NAMALWA (cell line): ENCODE measurements around the gene MED12L.

Source experiments
- DNase-seq: peaks from one replicate; pipeline ENCODE4 v3.0.0-alpha.2; 2015; ENCODE audit warnings: low spot score

The MED12L gene

DNA sequence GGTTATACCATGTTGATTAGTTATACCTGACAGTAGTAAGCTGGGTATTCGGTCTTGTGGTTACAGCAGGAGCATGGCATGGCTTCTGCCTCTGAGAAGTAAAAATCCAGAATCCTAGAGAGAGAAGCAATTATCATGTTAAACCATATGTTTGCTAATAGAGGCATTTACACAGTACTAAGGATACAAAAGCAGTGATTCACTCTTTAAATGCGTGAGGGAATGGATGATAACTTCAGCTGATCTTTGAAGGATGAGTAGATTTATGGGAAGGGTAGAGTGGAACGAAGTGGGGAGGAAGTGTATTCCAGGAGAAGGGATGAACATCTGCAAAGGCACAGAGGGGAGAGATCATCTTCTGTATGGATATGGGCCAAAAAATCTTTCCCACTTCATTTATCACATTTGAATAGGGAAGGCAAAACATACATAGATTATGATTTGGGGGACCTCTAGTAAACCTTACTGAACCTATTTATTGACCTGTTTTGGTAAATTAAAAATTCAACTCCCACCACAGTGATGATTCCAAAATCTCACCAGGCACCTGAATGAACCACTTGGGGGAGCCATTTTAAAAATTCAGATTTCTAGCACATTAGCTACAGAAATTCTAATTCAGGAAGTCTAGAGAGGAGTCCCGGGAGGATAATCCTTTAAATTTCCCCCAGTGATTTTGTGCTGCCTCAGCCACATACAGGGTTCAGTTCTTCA lies 340.3 kb downstream of the MED12L start:
- DNase-seq: peak; percentile 56

DNA sequence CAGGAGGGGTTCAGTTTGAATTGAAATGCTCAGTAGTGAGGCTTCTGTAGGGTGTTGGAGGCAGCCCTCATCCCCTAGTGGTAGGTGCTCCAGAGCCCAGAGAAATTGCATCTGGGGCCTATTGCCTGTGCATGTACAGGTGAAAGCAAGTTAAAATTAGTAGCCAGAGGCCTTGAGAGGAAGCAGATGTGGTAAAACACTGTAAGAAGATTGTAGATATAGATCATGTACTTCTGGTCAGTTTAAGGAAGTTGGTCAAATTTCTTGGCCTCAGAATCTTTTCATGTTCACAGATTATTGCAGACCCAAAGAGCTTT lies 340.8 kb downstream of the MED12L start:
- peak; percentile 55 for DNase-seq

DNA sequence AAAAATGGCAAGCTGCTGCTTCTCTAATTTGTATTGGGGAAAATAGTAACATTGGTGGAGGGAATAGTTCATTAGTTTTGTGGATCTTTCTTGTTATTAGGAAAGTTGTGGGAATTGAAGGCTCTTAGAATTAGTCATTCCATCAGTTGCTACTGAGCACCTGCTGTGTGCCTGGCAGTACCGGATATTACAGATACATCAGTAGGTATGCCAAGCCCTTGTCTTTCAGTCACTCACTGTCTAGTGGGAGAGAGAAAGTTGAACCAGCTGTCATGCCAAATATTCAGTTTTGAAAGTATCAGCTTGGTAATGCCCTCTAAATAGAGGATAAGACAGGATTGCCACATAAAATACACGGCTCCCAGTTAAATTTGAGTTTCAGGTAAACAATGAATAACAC lies 342.9 kb downstream of the MED12L start:
- DNase-seq: no peak

DNA sequence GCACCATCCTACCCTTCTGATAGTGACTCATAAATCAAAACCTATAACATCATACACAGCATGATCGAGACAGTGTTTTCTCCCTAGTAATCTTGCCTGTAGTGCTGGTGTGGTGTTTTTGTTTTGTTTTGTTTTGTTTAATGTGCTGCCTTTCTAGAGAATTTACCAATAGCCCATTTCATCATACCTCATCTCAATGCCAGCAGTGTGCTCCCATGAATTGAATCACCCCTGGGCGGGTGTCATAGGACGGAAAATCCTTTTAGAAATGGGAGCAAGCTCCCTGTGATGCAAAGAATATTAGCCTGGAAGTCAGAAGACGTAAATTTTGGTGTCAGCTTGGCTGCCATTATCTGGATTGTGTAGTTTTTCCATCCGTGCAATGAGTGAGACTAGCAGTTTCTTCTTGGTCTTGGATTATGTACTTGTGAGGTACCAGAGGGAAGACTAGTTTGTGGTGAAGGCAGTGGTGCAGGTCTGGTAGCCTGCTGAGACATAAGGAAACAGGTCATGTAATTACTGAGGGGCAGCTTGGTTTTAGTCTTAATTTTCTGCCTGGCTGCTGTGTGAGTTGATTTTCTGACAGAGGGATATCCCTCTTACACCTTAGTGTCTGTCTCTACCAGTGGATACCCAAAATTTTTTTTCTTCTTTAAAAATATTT lies 345.5 kb downstream of the MED12L start:
- no peak for DNase-seq

DNA sequence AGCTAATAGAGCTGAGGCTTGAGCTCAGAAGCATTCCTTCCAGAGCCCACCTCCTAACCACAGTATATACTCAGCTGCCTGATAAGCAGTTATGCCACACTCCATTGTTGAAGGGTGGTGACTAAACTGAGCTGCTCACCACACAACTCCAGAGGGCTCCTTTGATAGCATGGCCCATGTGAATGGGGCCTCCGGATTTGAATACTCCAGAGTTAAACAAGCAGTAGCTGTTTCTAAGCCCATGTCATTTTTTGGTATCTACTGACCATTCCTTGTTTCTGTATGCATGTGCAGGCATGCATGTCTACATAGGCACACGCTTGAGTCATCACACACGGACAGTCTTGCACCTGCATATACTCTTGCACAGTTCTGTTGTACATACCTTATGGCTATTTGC lies 346.5 kb downstream of the MED12L start:
- no peak for DNase-seq

DNA sequence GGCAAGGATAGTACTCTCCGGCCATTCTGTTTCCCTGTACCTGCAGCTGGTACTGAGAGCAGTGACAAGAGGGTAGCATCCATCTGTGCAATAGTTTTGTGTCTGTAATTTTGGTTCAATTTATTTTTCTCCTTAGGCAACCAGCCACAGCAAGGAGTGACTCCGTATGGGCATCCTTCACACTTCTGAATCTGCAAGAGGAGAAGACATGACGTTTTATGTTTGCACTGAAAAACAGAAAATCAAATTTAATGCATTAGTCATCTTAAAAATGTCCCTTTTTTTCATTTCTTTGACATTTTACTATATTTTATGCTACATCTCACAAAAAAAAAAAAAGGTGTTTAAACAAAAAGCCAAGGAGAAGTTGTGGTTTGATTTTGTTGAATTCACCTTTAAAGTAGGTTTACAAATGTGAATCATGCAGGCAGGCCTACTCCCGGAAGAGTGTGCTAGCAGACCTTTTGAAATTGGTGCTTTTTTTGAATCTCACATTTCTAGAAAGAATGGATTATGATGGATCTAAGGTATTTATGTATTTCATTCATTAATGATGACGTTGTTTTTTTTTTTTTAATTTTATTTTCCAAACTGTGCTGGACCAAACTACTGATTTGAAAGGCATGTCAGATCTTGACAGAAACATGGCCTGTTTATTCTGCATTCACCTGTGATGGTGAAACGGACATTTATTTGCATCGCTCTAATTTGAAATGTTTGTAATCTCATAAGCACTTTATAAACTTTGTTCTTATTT lies 347.3 kb downstream of the MED12L start:
- no peak for DNase-seq

DNA sequence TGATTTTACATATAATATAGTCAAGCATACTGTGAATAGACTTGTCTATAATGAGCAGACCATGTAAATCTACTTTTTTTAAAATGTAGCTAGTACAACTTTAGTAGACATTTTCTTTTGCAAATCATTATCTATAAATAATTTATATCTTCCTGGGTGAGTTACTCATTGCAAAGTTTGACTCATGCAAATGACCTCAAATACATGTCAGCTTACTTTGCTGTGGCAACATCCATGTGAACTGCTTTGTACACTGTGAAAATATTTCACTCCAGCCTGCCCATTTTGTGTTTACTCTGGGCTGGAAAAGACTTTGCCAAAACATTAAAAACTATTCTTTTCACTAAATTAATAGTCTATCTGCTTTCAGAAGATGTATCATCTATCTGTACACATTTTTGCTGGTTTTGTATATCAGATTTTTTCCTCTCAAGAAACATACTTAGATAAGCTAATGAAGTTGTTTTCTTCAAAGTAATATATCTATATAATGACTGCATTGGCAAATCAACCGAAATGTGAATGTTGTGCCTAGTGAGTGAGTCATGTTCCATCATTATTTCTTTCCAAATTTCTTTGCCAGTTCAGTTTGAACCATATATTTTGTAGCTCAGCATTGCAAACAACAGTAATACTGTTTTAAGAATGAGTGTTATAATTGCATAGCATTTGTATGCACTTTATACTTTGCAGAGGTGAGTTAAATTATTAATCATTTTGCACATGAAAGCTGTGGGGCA lies 348.9 kb downstream of the MED12L start:
- DNase-seq: no peak

DNA sequence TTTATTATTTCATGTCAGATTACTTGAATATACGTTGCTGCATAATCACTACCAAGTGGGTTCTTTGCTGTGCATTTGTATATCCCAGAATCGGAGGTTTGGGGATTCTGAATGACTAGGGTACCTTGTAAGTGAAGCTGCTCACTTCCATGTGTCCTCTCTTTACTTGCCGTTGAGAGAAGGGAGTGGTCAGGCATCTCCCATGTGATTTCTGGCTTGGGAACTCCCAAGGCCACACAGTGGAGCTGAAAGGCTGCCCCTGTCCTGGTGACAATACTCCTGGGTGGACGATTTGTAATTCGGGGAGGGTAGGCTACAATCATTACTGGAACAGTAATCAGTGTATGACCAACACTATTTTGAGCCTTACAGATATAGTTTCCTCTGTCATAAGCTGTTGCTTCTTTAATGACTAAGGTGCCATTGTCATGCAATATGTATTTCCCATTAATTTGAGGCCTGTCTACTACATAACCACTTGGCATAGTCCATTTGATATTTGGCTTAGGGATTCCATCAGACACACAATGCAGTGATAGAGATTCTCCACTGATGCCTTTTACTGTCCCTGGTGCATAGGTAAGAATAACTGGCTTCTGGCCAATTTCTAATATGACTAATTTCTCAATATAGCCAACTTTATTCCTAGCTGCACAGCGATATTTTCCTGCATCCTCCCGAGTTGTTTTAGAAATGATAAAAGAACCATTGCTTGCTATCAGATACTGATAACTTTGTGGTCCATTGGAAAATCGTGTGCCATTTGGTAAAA lies 351.4 kb downstream of the MED12L start:
- no peak for DNase-seq

DNA sequence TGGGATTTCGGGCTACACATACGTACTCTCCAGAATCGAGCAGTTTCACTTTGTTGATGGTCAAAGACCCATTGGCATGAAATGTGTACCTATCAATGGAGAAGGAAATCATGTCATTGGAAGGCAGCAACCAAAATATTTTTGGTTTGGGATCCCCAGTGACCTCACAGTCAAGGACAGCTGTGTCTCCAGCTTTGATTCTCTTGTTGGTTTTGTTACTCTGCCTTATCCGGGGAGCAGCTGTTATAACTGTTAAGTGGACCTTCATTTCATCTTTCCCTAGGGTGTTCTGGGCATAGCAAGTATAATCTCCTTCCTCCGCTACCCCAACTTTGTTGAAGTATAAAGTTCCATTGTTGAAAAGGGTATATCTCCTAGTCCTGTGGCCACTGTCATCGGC lies 352.4 kb downstream of the MED12L start:
- no peak for DNase-seq

DNA sequence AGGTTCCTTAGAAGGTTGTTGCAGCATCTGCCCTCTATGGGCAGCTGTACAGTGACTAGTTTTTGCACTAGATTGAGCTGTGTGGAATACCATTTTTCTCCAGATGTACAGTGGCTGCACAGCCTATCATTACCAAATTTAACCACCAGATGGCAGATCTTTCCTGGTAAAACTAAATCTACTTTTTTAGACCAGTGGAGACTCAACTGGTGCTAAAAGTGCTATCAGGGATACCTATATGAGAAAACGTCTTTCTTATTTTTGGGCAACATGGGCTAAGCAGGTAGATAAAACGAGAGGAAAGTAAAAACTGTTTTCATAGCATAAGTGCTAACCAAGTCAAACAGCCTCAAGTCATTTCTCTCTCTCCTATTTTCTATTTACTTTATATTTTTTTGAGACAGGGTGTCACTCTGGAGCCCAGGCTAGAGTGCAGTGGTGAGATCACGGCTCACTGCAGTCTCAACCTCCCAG lies 354.2 kb downstream of the MED12L start:
- peak; percentile 89 for DNase-seq

DNA sequence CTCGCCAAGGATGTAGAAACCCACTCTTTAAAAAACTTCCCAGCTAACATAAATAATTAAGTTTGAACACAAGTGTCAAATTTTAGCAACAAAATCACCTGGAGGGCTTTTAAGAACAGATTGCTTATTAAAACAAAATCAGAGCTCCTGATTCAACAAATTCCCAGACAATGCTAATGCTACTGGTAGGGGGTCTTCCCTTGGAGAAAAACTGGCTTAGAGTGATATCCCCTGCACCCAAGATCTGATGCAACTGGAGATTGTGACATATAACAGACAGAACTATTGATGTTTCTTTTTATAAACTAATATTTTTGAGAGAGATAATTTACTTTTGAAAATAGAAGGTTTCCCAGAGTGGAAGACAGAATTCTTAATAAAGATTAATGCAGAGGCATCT lies 355.5 kb downstream of the MED12L start:
- no peak for DNase-seq

DNA sequence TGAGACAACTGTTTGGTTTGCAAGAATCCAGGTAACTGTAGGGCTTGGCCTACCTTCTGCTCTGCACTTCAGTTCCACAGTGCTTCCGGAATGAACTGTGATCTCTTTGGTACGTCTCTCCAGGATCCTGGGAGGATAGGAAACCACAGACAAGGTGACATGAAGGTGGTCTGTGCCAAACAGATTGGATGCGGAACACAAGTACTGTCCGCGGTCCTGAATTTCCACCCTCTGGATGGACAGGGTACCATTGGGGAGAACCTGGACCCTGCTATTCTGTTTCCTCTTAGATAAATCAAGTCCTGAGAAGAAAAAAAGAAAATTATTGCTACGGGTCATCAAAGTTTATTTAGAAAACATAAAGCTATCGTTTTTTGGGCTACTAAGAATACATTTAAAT lies 358.1 kb downstream of the MED12L start:
- no peak for DNase-seq

DNA sequence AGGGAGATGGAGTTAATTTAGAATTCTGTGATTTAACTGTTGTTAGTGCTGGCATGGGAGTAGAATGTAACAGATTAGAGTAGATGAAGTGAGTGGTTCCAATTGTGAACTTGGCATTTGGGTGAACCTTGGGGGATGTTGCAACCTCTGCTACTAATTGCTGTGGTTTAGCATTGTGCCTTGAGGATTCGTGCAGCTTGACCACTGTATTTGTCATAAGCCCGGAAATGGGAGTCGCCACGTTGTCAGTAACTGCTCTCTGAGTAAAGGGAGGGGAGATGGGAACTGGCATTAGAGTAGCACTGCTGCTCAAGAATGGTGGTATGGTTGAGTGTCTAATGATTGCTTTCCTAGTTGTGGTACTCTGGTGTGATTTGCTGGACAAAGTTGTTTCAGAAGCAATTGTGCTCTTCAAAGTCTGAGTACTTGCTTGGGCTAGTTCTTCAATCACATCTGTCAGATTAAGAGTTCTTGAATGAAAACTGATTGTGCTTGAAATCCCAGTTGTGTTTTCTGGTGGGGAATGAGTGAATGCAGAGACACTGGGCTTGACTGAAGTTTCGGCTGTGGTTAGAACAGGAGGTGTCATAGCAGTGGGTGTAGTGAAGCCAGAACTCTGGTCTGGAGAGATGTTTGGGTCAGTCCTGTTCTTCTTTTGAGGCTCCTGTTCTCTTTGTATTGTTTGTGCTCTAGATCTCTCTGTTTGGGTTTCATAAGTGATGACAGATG lies 360.0 kb downstream of the MED12L start:
- no peak for DNase-seq

DNA sequence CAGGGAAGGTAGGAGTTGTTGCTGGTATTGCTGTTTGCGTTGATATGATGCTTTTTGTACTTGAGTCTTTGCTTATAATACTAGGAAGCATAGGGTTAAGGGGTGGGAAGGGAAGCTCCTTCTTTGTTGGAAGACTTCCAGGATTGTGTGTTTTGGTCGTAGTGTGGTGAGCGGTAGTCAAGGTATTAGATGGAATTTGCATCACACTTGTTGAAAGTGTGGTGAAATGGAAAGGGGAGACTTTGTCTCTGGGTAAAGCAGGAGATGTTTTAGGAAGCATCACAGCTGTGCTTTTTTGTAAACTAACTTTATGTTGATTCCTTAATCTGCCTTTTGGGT lies 360.5 kb downstream of the MED12L start:
- no peak for DNase-seq

DNA sequence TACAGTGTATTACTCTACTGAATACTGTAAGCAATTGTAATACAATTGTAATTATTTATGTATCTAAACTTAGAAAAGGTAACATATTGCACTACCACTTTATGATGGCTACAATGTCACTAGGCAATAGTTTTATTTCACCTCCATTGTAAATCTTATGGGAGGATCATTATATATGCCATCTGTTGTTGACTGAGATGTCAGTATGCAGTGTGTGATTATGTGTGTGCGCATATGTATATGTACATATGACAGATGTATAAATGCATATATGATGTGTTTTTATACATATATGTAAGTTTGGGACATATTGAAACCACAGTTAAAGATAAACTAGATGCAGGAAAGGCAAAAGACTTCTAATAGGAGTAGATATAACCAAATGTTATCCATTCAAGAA lies 366.9 kb downstream of the MED12L start:
- DNase-seq: no peak

DNA sequence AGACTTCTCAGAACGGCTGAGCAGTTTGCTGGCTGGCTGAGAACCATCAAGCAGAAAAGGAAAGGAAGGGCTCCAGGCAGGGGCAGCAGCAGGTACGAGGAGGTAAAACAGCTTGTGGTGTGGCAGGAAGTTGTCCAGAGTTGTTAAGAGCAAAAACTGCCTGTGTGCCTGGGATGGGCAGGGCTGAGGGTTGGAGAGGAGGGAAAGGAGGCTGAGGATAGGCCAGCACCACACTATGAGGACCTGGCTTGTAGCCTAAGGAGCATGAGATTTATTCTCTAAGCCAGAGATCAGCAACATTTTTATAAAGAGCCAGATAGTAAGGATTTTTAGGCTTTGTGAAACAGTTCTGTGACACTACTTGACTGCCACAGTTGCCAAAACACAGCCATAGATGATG lies 367.4 kb downstream of the MED12L start:
- DNase-seq: no peak

DNA sequence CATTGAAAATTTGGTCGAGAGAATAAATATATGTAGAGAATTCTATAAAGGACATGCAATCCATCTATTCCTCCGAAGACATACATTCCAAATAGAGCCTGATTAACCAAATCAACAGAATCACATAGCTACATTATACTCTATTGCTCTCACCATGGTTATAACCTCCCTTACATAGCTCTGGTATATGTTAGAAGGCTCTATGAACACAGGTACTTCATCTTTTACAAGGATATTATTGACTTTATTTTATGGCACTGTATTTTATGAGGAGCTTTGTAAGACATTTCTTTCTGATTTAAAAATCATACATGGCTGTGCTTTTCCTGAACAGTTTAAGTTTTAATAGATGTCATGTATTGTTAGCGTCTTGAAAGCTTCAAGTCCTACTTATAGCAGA lies 370.6 kb downstream of the MED12L start:
- DNase-seq: no peak

DNA sequence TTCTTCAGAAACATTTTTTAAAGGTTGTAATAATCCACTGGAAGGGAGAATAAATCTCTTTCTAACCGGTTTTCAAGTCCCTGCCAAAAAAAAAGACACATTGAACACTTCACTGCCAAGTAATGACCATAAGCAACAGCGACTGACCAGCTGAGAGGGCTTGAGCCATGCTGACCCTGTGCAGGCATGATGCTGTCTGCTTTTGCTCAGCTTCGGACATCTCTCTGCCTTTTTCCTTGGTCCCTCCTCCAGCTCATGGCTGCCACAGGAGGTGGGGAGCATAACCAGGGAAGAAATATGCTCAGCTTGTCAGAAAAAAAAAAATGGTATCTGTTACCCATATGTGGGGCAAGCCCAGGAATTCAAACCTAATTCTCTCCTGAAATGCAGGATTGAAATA lies 373.9 kb downstream of the MED12L start:
- no peak for DNase-seq

DNA sequence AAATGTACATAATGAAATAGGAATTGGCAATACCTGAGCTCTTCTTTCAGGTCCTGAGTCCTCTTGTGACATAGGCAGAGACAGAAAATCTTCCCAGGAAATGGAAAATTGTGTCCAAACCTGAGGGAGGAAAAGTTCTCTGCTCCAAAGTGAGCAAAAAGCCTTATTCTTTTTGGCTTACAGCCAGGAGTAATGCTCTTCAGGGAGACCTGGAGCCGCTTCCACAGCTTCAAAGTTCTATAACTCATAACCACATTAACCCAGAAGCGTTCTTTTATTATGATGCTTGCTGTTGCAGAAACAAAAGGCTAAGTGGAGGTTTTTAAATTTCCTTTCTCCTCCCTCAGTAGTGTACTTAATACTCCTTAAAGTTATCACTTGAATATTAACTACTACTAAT lies 374.8 kb downstream of the MED12L start:
- DNase-seq: no peak

DNA sequence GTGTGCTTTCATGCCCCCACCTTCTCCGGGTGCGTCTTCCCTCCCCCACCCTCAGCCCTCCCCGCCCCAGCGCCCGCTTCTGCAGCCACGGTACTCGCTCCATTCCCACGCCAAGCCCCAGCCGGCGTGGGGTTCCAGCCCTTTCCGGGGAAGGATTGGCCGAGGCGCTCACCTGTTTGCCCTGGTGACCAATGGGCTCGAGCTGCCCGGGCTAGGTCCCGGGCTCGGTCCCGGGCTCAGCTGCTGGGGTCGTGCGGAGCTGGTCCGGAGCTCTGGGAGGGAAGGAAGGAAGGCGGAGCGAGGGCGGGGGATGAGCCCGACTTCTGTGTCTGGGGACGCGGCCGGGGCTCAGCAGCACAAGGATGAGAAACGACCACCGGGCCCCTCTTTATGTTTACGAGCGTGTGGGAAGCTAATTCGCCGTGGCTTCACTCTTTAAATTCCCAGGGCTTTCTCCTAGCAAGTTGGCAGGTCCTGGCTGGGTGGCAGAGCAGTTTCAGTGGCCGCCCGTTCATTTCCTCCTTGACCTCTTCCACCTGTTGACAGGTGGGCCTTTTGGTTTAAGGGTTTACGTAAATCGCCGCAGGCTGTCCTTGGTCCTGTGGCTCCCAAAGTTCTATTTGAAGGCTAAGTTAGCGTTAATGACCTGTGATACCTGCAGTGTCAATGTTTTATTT lies 375.4 kb downstream of the MED12L start, which contains the start of gene IGSF10:
Gene IGSF10, minus strand, starts transcription at position 288 of the 677 bp plus-strand sequence. CDS start 2,352 bp downstream, outside the sequence.
- DNase-seq: no peak
